C4-2B (cell line): ENCODE data around the gene CD38.

ENCODE experiments used
- H3K27ac ChIP-seq: fragments of 450-650 bp; 2 replicates; pipeline ENCODE4 v1.5.1; 2017
- CTCF ChIP-seq: fragments of 450-650 bp; conservative IDR thresholded peaks from 2 replicates; pipeline ENCODE4 v1.5.1; 2017; ENCODE audit warnings: mild to moderate bottlenecking
- ZFX ChIP-seq: fragments of 450-650 bp; IDR thresholded peaks from 2 replicates; pipeline ENCODE4 v1.6.1; 2017

CD38 gene

GRCh38 chr4:15776871-15777648 is 1.1 kb upstream of the CD38 start:
- no peak for TF ChIP-seq ZFX
- TF ChIP-seq CTCF, result no peak
- no peak overlapping the region for H3K27ac ChIP-seq

- no peak for TF ChIP-seq CTCF
- TF ChIP-seq ZFX, result no peak
- H3K27ac ChIP-seq, result no peak overlapping the region
Observed at GRCh38 chr4:15777697-15778288, 335 bp upstream of the CD38 start.

- peak; percentile 27 for TF ChIP-seq CTCF
- TF ChIP-seq ZFX, result no peak
- no peak overlapping the region for H3K27ac ChIP-seq
Observed at GRCh38 chr4:15779306-15779705, 1.2 kb downstream of the CD38 start.

DNA sequence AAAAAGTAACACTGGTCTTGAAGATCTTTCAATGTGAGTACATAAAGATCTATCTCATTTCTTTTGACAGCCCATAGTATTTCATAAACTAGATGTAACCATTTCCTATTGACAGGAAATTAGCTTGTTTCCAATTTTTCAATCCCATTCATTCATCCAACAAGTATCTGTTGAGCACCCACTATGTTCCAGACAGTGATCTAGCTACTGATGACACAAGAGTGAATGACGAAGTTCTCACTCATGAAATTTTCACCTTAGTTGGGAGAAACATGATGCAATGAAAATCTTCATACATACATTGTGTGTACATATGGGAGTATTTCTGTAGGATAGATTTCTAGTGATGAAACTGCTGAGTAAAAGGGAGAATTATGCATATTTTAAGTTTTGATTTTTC is 1.7 kb downstream of the CD38 start:
- H3K27ac ChIP-seq, result no peak overlapping the region
- no peak for TF ChIP-seq CTCF
- no peak for TF ChIP-seq ZFX

DNA sequence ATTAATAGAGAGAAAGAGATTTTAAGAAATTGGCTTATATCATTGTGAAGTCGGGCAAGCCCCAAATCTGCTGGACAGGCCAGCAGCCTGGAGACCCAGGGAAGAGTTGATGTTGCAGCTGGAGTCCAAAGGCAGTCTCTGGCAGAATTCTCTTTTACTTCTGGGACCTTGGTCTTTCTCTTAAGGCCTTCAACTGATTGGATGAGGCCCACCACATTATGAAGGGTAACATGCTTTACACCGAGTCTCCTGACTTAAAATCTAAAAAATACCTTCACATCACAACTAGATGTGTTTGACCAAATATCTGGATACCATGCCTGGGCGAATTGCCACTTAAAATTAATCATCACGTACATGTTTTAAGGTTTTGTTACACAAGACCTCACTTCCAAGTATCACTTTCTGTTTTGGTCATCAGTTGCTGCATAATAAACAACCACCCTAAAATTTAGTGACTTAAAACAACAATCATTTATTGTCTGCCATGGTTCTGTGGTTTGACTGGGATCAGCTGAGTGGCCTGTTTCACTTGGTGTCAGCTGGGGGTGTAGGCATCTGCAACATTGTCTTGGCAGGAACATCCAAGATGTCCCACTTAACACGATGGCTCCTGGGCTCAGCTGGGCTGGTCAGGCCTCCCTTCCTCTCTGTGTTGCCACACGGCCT is 3.4 kb downstream of the CD38 start:
- no peak for TF ChIP-seq ZFX
- TF ChIP-seq CTCF, result no peak
- no peak overlapping the region for H3K27ac ChIP-seq

GRCh38 chr4:15783676-15784075 is 5.5 kb downstream of the CD38 start:
- TF ChIP-seq CTCF (no peak), ZFX (no peak)
- H3K27ac ChIP-seq, result no peak overlapping the region

DNA sequence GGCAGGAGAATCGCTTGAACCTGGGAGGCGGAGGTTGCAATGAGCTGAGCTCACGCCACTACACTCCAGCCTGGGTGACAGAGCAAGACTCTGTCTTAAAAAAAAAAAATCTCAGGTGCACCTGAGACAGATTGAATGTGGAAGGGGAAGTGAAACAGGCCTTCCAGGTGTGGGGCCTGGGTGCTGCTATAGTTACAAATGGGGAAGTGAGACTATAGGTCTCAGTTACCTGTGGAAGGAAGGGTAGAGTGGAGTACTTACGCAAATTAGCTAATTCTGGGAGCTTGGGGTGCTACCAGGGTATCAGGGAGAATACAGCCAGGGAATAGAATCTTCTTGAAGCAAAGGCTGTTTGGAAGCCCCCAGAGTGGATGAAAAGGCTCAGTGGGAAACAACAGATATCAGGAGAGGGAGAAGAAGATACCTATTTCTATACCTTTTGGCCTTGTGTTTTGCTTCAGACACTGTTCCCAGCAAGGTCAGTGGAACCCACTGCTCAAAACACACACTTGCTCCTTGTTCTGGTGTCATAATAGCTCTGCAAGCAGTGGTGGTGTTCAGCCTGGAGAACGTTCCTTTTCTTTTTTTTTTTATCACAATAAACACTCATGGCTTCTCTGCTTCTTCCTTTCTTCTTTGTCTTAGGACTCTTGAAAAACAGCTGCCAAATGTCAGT is 7.0 kb downstream of the CD38 start:
- TF ChIP-seq CTCF, result no peak
- no peak for TF ChIP-seq ZFX
- no peak overlapping the region for H3K27ac ChIP-seq
